HG03439 (cell line): ENCODE measurements around the gene MGMT.

Experiments
- ATAC-seq: cut with Tn5 transposase; IDR thresholded peaks from one replicate; pipeline ENCODE4 v1.9.1; 2021; ENCODE audit warnings: mild to moderate bottlenecking, moderate library complexity; ENCODE audit not compliant: unreplicated experiment

MGMT gene

DNA sequence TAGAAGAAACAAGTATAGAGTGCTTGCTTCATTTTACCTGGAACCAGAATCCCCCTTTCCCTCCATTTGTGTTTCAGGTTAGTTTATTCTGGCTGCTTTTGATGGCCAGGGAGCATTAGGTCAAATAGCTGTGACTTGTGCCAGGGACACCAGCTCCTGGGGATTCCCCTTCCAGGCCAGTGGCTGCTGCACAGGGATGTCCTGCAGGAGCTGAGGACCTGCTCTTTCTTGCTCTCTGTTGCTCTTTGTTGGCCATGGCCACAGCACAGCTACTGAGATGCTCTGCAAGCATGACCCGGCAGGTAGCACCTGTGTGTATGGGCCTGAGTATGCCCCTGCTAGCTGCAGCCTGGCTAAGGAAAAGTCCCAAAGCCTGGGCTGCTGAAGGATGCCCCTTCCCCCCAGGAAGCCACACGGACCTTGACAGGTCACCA lies 288.1 kb downstream of the MGMT start:
- ATAC-seq, result no peak

DNA sequence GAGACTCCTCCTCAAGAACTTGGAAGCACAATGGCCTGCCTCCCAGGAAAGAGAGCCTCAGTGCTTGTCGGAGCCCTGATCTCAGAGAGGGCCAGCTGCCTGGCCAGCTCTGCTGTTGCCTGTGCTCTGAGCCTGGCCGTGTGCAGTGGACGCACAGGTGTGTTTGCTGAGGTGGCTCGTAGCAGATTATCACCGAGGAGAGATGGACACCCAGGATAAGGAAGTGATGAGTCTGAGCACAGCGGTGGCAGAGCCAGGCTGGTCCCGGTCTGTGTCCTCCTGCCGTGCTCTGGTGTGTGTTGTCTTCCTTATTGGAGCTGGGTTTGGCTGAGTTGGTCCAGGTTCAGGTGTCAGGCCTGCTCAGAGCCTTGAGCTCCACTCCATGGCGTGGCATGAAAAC lies 288.6 kb downstream of the MGMT start:
- no peak for ATAC-seq

DNA sequence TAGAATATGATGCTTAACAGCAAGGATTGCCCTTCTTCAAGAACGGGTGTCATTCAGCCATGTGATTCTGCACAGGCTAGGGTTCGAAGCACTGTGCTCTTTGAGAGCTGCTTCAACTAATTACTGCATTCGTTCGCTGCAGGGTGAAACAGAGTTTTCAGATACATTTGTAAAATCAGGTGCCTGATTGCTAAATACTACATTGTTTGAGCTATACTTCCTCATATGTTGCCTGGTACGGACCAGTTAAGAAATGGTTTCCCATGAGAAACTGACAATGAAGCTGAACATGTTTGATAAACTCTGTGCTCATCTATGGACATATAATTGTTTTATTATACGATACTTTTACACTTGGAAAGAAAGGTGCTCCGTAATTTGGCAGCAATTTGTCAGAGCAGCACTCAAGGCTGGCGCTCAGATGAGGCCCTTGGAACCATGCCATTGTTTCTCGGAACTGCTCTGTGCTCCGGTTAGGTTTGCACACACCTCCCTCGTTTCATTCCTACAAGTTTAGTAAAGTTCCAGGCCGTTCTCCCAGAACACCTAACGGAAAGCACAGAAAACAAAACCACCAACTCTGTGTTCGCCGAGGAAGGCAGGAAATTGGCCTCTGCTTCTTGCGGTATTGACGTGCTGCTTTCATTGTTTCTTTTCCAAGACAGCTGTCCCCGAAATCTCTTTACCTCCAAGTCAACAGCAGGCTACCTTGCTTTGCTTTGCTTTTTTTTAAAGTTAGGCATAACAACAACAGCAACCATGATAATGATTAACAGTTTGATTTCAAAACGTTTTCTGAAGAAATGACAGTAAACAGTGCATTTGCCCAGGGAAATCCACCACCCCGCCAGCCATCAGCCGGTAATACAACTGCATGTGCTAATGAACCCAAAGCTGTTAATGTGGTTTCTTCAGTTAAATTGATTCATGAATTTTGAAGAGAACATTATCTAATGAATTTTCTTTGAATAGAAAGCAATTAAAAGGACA lies 290.2 kb downstream of the MGMT start:
- ATAC-seq, result no peak

DNA sequence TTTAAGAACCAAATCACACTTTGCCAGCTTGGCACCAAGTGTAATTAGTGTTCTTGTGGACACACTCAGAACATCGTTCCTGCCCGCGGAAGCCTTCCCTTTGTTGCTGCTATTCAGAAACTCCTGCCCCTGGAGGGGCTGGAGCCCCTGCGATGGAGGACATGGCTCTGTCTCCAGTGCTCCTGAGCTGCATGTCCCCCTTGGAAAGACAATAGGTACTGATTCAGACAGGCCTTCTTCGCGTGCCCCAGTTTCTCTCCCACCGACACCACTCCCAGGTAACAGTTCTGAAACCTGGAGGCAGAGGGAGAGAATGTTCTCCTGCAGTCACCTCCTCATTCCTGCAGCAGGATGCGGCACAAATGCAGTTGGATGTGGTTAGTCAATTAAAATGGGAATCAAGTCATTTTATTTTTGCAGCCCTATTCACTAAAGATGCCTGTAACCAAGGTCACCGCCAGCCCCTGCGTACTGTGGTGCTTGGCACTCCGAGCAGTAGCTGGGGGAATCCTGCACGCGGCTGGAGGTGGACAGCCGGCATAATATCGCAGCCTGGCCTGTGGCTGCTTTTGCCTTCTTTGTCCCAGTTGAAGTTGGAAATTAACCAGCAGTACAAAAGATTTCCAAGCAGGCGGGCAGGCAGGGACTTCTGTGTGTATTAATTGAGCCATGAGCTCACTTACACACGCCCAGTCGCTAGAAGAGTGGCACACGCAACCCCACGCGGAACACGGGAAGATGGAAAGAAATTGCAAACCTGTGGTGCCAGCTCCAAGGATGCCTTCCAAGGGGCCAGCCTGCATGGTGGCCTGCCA lies 291.4 kb downstream of the MGMT start:
- ATAC-seq, result no peak

DNA sequence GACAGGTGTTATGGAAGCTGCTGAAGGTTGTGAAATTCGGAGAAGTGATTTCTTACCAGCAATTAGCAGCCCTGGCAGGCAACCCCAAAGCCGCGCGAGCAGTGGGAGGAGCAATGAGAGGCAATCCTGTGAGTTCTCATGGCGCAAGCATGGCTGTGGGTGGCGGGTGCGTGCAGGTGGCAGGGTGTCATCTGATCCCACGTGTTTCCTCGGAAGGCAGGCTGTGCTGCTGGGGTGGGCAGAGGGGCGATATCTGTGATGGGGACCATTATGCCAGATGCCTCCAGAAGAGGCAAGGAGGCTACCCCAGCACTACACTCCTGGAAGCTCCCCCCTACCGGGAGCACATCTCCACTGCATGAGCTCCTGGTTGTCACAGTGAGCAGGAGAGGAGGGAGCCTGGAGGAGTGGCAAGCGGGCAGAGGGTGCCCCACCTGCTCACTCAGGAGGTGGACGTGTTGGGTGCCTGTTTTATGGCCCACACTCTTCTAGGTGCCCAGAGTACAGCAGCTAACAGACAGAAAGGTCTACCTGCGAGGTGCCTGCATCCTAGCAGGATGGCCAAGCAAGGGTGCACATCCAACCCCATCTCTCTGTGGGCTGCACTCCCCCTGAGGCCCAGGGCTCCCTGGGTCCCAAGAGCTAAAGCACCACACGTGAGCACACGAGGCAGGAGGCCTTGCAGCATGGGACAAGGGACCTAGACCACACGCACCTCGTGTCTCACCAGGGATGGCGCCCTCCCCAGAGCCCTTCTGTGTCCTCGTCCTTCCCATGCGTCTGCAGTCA lies 292.4 kb downstream of the MGMT start:
- ATAC-seq, result no peak

GRCh38 chr10:129760003-129760315 lies 292.9 kb downstream of the MGMT start:
- no peak for ATAC-seq

GRCh38 chr10:129760416-129760815 lies 293.4 kb downstream of the MGMT start:
- ATAC-seq, result no peak

DNA sequence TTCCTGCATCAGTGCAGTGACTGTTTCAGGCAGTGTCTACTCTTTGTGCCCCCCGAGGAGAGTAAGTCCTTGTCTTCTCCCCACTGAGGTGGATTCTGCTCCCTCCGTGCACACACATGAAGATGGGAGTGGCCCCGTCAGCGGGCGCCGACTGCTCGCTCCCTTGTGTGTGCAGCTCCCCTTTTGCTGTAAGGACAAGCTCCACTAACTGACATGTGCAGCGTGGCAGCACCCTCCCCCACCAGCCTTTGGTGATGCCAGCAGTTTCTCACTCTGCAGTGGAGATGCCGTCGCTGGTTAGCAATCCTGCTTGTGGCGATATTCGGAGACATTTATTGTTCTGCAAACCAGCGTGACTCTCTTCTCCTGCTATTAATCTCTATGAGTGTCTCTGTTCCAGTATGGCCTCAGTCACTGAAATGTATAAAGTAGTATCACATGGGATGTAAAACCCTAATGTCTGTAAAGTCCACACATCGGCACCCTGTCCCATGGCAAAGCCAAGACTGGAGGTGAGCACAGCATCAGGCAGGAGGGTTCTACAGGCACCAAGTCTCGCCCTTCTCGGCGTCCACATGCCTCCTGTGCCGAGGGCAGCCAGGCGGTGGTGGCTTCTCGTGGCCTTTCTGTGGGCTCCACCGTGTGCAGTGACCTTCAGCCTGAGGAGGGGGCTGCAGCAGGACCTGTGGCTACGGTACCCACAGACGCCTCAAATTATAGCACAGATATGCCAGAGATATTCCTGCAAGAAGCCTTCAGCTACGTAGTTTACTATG lies 294.3 kb downstream of the MGMT start:
- ATAC-seq, result no peak

DNA sequence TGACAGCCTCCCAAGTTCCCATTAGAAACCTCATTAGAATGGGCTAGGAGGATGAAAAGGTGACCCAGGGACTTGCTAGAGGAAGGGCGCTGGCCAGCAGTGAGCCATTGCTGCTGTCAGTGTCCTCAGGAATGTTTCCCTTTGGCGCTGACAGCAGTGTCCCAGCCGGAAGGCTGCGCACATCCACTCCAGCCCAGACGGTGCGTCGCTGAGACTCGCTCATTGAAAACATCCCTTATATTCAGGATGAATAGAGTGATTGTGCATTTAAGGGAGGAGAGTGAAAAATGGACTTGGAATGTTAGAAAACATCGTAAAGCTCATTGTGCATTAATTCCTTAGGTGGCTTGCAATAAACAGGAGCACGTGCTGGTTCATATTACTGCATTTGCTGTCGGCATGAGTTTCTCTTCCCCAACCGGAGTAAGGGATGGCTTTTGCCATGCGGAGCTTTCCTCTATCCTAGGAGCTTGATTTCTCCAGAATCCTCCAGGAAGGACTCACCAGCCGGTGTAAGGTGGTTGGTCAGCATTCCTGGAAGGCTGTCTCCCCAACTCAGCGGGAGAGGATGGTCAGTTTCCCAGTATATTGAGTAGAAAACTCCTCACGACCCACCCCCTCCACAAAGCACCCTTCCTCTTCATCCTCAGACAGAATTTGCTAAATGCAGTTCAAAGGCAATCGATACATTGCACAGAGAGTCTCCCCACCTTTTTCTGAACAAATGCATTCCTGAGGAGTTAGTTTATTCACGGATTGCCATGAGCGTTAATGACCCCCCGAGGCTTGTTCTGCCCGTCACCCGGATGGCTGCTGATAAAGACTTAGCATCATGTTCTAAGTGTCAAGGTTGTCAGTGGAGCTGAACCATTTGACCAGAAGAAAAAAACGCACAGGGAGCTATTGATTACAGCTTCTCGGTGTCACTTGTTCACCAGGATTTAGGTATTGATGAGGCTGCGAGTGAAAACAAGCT lies 295.2 kb downstream of the MGMT start:
- ATAC-seq, result no peak

DNA sequence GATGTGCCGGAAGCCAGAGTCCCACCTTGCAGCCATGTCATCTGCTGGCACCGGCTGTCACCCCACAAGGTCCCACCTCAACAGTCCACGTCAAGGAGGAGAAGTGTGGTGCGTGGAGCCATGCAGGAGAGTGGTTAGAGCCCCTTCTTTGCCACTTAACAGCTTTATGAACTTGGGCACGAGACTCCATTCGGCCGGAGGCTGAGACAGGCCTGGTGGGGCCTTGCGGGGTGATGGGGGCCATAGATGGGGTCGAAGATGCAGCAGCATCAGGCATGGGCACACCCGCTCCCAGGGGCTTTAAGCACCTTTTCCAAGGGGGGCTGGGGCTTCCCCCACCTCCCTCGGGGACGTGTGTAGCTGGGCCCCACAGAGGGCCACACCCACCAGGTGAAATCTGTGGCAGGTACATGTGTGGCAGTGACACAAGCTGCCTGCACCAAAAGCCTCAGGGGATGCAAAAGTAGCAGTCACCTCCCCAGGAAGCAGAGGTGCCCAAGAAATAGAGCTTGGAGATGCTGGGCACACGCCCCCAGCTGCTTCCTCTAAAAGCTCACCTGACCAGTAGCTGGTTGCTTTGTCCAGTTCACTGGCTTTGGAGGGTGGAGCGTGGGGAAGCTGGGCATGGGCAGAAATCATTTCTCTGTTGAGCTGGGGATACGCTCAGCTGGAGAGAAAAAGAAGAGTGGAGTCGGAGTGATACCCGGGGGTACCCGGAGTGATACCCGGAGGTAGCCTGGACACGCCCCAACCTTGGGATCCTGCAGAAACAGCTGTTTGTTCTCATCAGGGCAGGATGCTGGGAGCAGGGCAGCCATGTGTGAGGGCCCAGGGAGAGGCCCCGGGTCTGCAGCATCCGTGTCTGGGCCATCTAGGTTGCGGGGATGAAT lies 297.2 kb downstream of the MGMT start:
- no peak for ATAC-seq

DNA sequence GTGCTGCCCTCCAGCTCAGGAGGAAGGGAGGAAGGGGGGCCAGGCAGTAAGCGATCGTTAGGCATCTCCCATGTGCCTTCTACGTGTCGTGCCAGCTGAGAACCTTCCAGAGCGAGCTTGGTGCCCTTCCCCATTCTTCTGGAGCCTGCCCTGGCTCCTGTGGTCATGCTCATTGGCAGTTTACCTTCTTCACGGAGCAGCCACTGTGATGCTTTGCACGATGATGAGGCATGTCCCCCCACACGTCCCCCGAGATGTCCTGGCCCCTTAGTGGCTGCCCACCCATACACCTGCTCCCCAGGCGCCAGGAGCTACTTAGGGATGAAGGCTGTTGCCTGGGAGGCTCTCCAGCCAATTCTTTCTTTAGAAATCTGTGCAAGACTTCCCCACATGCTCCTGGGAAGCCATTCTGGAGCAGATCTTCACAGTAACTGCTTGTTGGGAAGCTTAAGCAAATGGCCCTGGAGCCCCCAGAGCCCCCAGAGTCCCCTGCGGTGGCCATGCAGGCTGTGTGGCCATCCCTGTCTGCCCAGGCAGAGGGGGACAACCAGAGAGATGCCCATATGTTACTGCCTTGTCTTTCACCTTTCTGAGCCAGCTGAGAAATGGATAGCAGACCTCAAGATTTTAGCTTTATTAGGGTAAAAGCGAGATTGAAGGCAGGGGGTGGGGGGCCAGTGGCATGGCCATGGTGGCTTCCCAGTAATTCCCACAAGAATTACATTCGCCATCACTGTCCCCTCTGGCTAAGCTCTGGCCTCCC lies 298.0 kb downstream of the MGMT start:
- ATAC-seq, result no peak

GRCh38 chr10:129765664-129766550 lies 298.9 kb downstream of the MGMT start:
- no peak for ATAC-seq

DNA sequence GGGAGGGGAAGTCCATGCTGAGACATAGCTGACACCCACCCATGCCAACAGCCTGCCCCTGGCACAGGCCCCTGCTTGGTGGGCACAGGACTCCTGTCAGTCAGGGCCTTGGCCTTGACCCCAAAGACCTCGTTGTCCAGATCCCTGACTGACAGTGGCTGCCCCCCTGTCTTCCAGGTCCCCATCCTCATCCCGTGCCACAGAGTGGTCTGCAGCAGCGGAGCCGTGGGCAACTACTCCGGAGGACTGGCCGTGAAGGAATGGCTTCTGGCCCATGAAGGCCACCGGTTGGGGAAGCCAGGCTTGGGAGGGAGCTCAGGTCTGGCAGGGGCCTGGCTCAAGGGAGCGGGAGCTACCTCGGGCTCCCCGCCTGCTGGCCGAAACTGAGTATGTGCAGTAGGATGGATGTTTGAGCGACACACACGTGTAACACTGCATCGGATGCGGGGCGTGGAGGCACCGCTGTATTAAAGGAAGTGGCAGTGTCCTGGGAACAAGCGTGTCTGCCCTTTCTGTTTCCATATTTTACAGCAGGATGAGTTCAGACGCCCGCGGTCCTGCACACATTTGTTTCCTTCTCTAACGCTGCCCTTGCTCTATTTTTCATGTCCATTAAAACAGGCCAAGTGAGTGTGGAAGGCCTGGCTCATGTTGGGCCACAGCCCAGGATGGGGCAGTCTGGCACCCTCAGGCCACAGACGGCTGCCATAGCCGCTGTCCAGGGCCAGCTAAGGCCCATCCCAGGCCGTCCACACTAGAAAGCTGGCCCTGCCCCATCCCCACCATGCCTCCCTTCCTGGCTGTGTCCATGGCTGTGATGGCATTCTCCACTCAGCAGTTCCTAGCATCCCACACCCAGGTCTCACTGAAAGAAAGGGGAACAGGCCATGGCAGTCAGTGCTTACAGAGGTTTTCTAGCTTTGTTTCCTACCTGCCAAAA lies 299.8 kb downstream of the MGMT start:
- ATAC-seq, result no peak

DNA sequence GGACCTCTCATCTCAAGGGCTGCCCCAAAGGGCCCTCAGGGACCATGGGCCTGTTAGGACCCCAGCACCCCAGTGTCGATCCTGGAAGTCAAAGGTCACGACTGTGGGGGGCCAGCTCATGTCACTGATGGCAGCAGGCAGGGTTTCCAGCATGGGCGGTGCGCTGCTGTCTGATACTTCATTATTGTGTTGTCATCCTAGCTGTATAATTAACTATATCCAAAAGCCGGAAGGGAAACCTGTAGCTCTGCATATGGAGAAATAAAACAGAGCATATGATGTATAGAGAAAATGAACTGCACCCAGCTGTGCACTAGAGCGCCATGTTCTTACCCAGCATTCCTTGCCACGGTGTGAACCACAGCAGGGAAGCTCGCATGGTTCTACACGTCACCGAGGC lies 300.7 kb downstream of the MGMT start:
- ATAC-seq, result no peak
